ENCODE data around the gene NEURL1B.
"Not testable (repeated sequence)": the region's sequence is repeated elsewhere in the genome, so short reads cannot be mapped to it uniquely, and the experiment has no call there.

NEURL1B gene

GRCh38 chr5:172635038-172635437 is 6.0 kb upstream of the NEURL1B start:
- DNase-seq = no peak

GRCh38 chr5:172636279-172637050 is 4.6 kb upstream of the NEURL1B start:
- DNase-seq = no peak

GRCh38 chr5:172637110-172637580 is 3.9 kb upstream of the NEURL1B start:
- DNase-seq = no peak

- DNase-seq = no peak
These were observed 3.3 kb upstream of the NEURL1B start for GRCh38 chr5:172637740-172638139.

DNA sequence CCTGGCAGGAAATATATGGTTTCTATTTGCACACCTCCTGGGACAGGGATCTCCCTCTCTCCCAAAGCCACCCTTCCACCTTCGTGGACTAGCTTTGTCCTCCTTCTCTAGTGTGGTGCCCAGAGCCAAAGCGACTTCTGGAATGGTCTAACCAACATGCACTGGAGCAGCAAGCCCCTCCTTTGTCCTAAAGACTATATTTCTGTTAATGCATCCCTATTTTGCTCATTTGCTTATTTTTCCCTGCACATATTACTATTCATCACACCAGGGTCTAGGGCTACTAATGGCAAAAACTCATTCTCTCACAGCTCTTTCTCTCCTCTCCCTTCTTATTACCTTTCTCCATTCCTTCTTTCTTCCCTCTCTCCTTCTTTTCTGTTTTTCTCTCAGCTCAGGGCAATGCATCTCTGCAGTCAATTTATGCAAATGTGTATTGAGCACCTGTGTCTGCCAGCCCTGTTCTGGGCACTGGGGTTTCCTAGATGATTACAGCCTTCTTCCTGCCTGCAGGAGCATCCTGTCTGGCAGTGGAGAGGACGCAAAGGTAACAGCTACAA is 2.8 kb upstream of the NEURL1B start:
- no peak for DNase-seq

DNA sequence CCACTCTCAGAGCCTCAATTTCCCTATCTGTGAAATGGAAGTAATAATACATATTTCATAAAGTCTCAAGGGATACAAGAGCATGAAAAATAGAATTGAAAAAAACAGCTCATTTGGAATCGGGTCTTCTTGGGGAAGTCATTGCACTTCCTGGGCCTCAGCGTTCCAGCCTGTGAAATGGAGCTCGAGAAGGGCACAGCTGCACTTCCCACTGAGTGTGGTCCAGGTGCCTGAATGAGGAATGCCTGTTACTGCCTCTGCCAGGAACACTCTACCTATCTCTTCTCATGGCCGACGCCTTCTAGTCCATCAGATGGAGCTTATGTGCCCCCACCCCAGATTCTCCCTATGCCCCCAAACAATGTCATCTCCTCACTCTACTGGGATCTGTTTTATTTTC is 924 bp upstream of the NEURL1B start:
- DNase-seq = no peak

DNA sequence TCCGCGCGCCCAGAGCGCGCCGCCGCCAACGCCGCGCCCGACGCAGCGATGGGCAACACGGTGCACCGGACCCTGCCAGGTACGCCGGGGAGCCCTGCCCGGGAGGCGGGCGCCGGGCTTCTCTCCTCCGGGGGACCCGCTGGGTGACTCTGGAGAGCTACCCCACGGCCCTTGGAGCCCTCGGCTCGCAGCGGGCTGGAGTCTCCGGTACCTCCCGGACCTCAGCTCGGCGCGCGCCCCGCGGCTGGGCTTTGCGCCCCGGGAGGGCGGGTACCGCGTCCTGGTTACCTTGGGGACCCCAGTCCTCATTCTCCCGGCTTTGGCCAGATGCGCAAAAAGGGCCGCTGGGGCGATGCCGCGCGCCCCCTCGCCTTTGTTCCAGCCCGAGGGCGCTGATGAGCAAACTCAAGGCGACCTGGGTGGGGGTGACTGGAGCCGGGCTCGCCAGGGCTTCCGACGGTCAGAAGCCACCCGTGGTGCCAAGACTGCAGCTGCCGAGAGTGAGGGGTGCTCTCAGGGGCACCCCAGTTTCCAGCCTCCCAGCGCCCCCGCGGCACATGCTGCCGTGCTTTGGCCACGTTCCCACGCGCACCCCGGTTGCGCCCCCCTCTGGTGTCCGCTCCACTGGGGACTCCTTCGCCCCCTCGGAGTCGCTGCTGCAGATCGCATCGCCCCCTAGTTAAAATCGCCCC is 442 bp downstream of the NEURL1B start:
- no peak for DNase-seq

GRCh38 chr5:172642051-172642409 is 967 bp downstream of the NEURL1B start:
- no peak for DNase-seq

- DNase-seq = no peak
These were observed 1.4 kb downstream of the NEURL1B start for GRCh38 chr5:172642486-172642885.

- no peak for DNase-seq
These were observed 2.1 kb downstream of the NEURL1B start for GRCh38 chr5:172642926-172643871.

- DNase-seq = no peak
These were observed 3.2 kb downstream of the NEURL1B start for GRCh38 chr5:172644266-172644665.

- no peak for DNase-seq
These were observed 3.6 kb downstream of the NEURL1B start for GRCh38 chr5:172644711-172645110.

DNA sequence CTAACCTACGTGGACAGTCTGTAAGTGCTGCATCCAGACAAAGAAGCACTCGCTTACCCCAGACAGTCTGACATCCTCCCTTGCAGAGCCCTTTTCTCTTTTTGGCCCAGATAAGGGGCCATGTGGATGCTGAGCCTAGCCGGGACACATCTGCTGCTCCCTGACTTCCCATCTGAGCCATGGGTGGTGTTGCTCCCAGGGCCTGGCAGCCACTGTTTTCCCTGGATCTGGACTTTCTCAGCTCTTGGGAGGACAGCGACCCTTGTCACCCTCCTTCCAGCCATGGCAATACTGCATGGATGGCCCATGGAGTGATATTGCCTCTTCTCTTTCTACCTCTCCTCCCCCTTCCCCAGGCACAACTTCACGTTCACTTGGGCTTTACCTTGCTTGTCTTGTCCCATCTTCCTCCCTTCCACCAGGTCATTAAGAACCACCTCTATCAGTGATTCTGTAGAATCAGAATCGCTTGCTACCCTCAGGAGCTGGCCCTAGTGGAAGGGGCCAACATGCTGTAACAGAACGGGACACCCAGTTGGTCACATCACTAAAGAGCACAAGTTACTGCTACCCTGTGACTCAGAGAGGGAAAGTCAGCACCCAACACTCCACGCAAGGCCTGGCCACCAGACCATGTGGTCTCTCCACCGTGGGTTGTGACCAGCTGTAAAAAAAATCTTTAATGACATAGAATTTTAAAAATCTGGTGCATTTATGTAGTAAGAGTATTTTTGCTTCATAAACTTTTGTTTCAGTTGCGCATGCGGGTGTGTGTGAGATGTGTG is 4.4 kb downstream of the NEURL1B start:
- DNase-seq = no peak

DNA sequence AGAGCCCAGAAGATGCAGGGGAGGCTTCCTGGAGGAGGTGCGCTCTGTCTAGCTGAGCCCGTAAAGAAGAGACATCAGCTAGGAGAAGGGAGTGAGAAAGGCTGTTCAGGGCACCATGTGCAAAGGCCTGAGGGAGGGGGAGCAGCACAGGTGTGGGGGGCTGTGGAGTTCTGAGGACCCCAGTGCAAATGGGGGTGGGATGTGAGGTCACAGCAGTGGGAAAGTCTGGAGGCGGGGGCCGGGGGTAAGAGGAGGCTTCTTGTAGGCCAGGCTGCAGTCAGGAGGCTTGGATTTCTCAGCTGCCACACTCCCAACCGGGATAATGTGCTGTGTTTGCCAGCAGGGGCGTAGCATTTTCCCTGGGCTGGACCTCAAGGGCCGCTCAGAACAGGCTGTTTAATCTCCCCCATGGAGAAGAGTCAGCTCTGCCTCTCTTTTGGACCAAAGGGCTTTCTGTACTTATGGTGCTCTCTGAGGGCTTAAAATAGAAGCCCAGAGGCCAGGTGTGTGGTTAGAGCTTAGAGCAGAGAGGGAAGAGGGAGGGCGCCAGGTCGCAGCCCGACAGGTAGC is 5.7 kb downstream of the NEURL1B start:
- DNase-seq = no peak

GRCh38 chr5:172647352-172648012 is 6.4 kb downstream of the NEURL1B start:
- DNase-seq = no peak

GRCh38 chr5:172648013-172648381 is 6.9 kb downstream of the NEURL1B start:
- no peak for DNase-seq

DNA sequence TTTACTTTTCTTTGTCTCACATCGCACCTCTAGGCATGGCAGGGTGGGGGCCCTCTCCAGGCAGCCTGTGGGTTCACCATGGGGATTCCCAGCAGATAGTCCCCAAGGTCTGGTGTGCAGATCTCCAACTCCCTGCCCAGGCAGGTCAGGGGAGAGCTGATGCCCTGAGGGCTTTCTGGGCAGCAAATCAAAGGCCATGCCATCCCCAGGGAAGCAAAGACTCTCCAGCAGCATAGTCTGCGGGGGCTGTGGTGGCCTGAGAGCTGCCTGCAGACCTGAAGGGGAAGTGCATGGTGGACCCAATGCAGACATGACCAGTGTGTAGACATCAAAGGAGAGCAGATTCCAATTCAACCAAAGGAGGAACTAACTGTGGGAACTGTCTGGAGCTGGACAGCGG is 7.7 kb downstream of the NEURL1B start:
- no peak for DNase-seq

- not testable (repeated sequence) for DNase-seq
These were observed 15.4 kb downstream of the NEURL1B start for GRCh38 chr5:172656496-172656895.

DNA sequence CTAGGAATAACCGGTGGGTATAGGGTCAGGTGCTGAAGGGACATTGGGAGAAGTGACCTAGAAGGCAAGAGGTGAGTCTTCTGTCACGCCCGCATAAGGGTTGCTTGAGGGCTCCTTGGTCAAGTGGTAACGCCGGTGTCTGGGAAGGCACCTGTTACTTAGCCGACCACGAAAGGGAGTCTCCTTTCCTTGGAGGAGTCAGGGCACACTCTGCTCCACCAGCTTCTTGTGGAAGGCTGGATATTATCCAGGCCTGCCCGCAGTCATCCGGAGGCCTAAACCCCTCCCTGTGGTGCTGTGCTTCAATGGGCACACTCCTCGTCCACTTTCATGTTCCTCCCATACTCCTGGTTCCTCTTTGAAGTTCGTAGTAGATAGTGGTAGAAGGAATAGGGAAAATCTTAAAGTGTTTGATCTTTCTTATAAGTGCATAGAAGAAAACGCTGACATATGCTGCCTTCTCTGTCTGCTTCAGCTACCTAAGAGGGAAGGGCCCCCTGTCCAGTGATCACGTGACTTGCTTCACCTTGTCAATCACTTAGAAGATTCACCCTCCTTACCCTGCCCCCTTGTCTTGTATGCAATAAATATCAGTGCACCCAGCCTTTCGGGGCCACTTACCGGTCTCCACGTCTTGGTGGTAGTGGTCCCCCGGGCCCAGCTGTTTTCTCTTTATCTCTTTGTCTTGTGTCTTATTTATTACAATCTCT is 16.6 kb downstream of the NEURL1B start:
- not testable (repeated sequence) for DNase-seq

DNA sequence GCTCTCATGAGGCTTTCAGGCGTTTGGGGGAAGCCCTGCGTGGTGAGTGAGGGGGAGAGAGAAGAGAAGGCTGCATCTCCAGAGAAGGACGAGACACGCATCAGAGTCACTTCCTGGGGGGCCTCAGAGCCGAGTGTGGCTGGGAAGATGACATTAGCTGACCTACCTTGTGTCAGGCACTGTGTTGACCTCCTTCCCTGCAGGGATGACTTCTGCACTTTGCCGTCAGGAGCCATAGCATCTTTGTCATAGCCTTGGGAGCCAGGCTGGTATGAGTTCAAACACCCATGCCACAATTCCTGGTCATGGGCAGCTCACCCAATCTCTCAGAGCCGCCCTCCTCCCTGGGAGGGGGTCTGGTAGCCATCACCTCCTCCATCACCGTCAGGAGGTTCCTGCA is 17.3 kb downstream of the NEURL1B start:
- no peak for DNase-seq
